GM21825 (cell line): ENCODE data around the gene GJA3.

Source experiments
- ATAC-seq: cut with Tn5 transposase; IDR thresholded peaks from one replicate; pipeline ENCODE4 v1.9.1; 2021; ENCODE audit warnings: mild to moderate bottlenecking, moderate library complexity; ENCODE audit not compliant: unreplicated experiment

GJA3 gene

GRCh38 chr13:20160306-20161274 is at the start of gene GJA3:
TSS of gene GJA3 (minus strand) at chr13:20161052. CDS start at chr13:20143288, 17,764 bp downstream.
- peak; percentile 56 for ATAC-seq

- no peak for ATAC-seq
Observed at GRCh38 chr13:20209948-20210347, 49.1 kb upstream of the GJA3 start.

- ATAC-seq: no peak
Observed at GRCh38 chr13:20206698-20207235, 45.9 kb upstream of the GJA3 start.

GRCh38 chr13:20206065-20206697 is 45.3 kb upstream of the GJA3 start:
- no peak for ATAC-seq

- no peak for ATAC-seq
Observed at GRCh38 chr13:20198781-20199180, 37.9 kb upstream of the GJA3 start.

GRCh38 chr13:20197361-20197834 is 36.5 kb upstream of the GJA3 start:
- no peak for ATAC-seq

GRCh38 chr13:20195801-20196200 is 34.9 kb upstream of the GJA3 start:
- no peak for ATAC-seq

GRCh38 chr13:20193907-20194631 is 33.2 kb upstream of the GJA3 start:
- no peak for ATAC-seq

GRCh38 chr13:20193162-20193906 is 32.5 kb upstream of the GJA3 start:
- no peak for ATAC-seq

- no peak for ATAC-seq
Observed at GRCh38 chr13:20192836-20193161, 31.9 kb upstream of the GJA3 start, which contains the start of gene GJB2. TSS of gene GJB2 (minus strand) at chr13:20192938. CDS start at chr13:20189581, 3,357 bp downstream.

- no peak for ATAC-seq
Observed at GRCh38 chr13:20192158-20192835, 31.4 kb upstream of the GJA3 start.

GRCh38 chr13:20191311-20192157 is 30.7 kb upstream of the GJA3 start:
- no peak for ATAC-seq

GRCh38 chr13:20190481-20191310 is 29.8 kb upstream of the GJA3 start:
- ATAC-seq: no peak

GRCh38 chr13:20190076-20190475 is 29.2 kb upstream of the GJA3 start:
- ATAC-seq: no peak

GRCh38 chr13:20188667-20189553 is 28.1 kb upstream of the GJA3 start:
- no peak for ATAC-seq

GRCh38 chr13:20186771-20187170 is 25.9 kb upstream of the GJA3 start:
- no peak for ATAC-seq
